ENCODE data around the gene ABCC3. TPM values are rescaled to one million over a fixed set of nuclear protein-coding genes. Genes with fewer than 3 reads are reported as not detected.

The ABCC3 gene
- total and polyA plus RNA-seq, 9 of the 15 experiments (the other 6 are each of a cell fraction or from before 2014, with no cell fraction given), result 0.03 to 1.6 (median 0.42) TPM; not detected in 5

- Histone ChIP-seq H3K4me3 (no peak overlapping the region), H3K4me1 (replicated peaks in 1 of 2; ENCODE audit: control insufficient read depth in 2 of 2, insufficient read depth in 2 of 2, low read length in 2 of 2) (peaks cover 59 to 61% of the 10 kb centered on the region in 2 experiments), H4K20me1 (replicated peaks; ENCODE audit: control insufficient read depth, insufficient read depth, low read length) (no peaks in the 10 kb centered on the region), H3K9me3 (replicated peaks; ENCODE audit: control insufficient read depth, insufficient read depth, low read depth, low read length) (no peaks in the 10 kb centered on the region), H3K9me1 (ENCODE audit: control insufficient read depth, insufficient read depth, low read length) (peaks cover 8% of the 10 kb centered on the region), H3K9ac (ENCODE audit: insufficient read depth in 1 of 2, low read depth in 2 of 2, low read length in 2 of 2) (peak overlapping the region; percentile 58 to 83), H3K4me2 (ENCODE audit: insufficient read depth, low read length) (peak overlapping the region; percentile 73), H3K79me2 (ENCODE audit: control insufficient read depth, insufficient read depth, low read length) (no peaks in the 10 kb centered on the region), H3K27me3 (ENCODE audit: control insufficient read depth in 2 of 2, insufficient read depth in 2 of 2, low read length in 2 of 2) (no peaks in the 10 kb centered on the region; a peak in 1 of 5 replicates), H3K36me3 (ENCODE audit: control insufficient read depth, insufficient read depth, low read length) (no peaks in the 10 kb centered on the region), H3K27ac (ENCODE audit: extremely low read depth, low read depth, low read length) (peak overlapping the region; percentile 95), H2AFZ (ENCODE audit: low read depth, low read length) (peak overlapping the region; percentile 81)
- in situ Hi-C loops (cut with MboI) (no loop called here), intact Hi-C loops (cut with micrococcal nuclease) (no loop called here)
- no peak for ATAC-seq
- POLR2A ChIA-PET, result interaction anchor here (0.6 to 1.8 kb wide), 6 partner anchors 13 to 558 kb away, joined by 3 to 6 read pairs (median 4); no protein-coding TSS in a partner anchor
- FAIRE-seq, result no peak
- no peak for DNase-seq (ENCODE audit: extremely low read depth in 1 of 4, low spot score in 3 of 4)
- CTCF ChIA-PET (ENCODE audit: low intra/inter-chr PET ratio), result no interaction called here
- WGBS (ENCODE audit: insufficient coverage, low coverage, missing lambda C conversion rate), result 84% methylated on average over 10 of the region's 10 CpGs
- no peak for TF ChIP-seq PML (IDR thresholded peaks at IDR 0.05; ENCODE audit: low read length)
- TF ChIP-seq ZNF280B (CRISPR knock-in tag; IDR thresholded peaks at IDR 0.05), result no peak
- 0 out of 2 replicates have a peak, but pooled peaks have one; percentile 3 for TF ChIP-seq CTBP1 (IDR thresholded peaks at IDR 0.05; ENCODE audit: borderline replicate concordance)
- 0 out of 2 replicates have a peak, but pooled peaks have one; percentile 1 for TF ChIP-seq SP1 (CRISPR knock-in tag; IDR thresholded peaks at IDR 0.05)
- no peak for TF ChIP-seq GTF2A2 (tag; IDR thresholded peaks at IDR 0.05)
- TF ChIP-seq ZNF77 (CRISPR knock-in tag; IDR thresholded peaks at IDR 0.05), result no peak
- TF ChIP-seq PCBP1 (IDR thresholded peaks at IDR 0.05; ENCODE audit: low read depth, low read length, poor library complexity, severe bottlenecking), result no peak
- 0 out of 2 replicates have a peak, but pooled peaks have one; percentile 5 for TF ChIP-seq ZNF589 (CRISPR knock-in tag; IDR thresholded peaks at IDR 0.05; ENCODE audit: low read depth)
- no peak for TF ChIP-seq ZNF699 (CRISPR knock-in tag; IDR thresholded peaks at IDR 0.05; ENCODE audit: insufficient replicate concordance)
- TF ChIP-seq PYGO2 (tag; IDR thresholded peaks at IDR 0.05), result 0 out of 2 replicates have a peak, but pooled peaks have one; percentile 9
- no peak for TF ChIP-seq RBM22 (IDR thresholded peaks at IDR 0.05; ENCODE audit: low read depth, low read length, poor library complexity, severe bottlenecking)
- TF ChIP-seq NEUROD1 (IDR thresholded peaks at IDR 0.05; ENCODE audit: borderline replicate concordance, low read depth, low read length, partially characterized antibody), result peak; percentile 24
- 0 out of 2 replicates have a peak, but pooled peaks have one; percentile 18 for TF ChIP-seq TEAD2 (tag; IDR thresholded peaks at IDR 0.05)
- no peak for TF ChIP-seq MXI1 (IDR thresholded peaks at IDR 0.05; ENCODE audit: low read depth, low read length)
- peak; percentile 43; the same call in 1 of the 2 replicates for TF ChIP-seq RBFOX2 (IDR thresholded peaks at IDR 0.05; ENCODE audit: low read depth, low read length)
- no peak for TF ChIP-seq ZZZ3 (IDR thresholded peaks at IDR 0.05)
- TF ChIP-seq TEAD4 (IDR thresholded peaks at IDR 0.05; ENCODE audit: low read length), result no peak
- TF ChIP-seq TEAD4 (CRISPR knock-in tag; IDR thresholded peaks at IDR 0.05; ENCODE audit: borderline replicate concordance), result no peak
- TF ChIP-seq ETS2 (tag; IDR thresholded peaks at IDR 0.05; ENCODE audit: borderline replicate concordance, poor library complexity, severe bottlenecking), result no peak
- no peak for TF ChIP-seq HMG20A (CRISPR knock-in tag; conservative IDR thresholded peaks at IDR 0.05)
- TF ChIP-seq ZFX (CRISPR knock-in tag; IDR thresholded peaks at IDR 0.05), result 0 out of 2 replicates have a peak, but pooled peaks have one; percentile 26
- BruUV-seq (replicated peaks), result no TSS peak
Measured at GRCh38 chr17:50660887-50661345, 26.2 kb downstream of the ABCC3 start.
